Fibroblast of lung (primary cell): Measurements from ENCODE around the gene RBM12. TPM values are rescaled to one million over a fixed set of nuclear protein-coding genes. Genes with fewer than 3 reads are reported as not detected.

Experiments used
- DNase-seq, 2 donors: peaks; one replicate each; pipeline versions ENCODE4 v3.0.0 to v3.0.0-alpha.2; 2010; ENCODE audit warnings: low read depth in 2 of 2
- H2AFZ ChIP-seq: 2 replicates; pipeline ENCODE4 v1.5.1; 2012; ENCODE audit warnings: low read length, control low read depth, inconsistent platforms
- H3K27ac ChIP-seq: 2 replicates; pipeline ENCODE4 v1.5.1; 2011; ENCODE audit warnings: low read length, control low read depth; ENCODE audit not compliant: insufficient read depth
- H3K27me3 ChIP-seq: 2 replicates; pipeline ENCODE4 v1.5.1; 2011; ENCODE audit warnings: mild to moderate bottlenecking, low read length; ENCODE audit not compliant: control insufficient read depth, insufficient read depth
- H3K36me3 ChIP-seq: 2 replicates; pipeline ENCODE4 v1.5.1; 2011; ENCODE audit warnings: low read length; ENCODE audit not compliant: control insufficient read depth, insufficient read depth
- H3K4me1 ChIP-seq: 2 replicates; pipeline ENCODE4 v1.5.1; 2011; ENCODE audit warnings: low read length; ENCODE audit not compliant: control insufficient read depth, insufficient read depth; ENCODE audit errors: extremely low read depth
- H3K4me2 ChIP-seq: 2 replicates; pipeline ENCODE4 v1.5.1; 2011; ENCODE audit warnings: low read length, control low read depth; ENCODE audit not compliant: insufficient read depth; ENCODE audit errors: extremely low read depth
- H3K4me3 ChIP-seq, 4 experiments: fragments of 200-600 bp in 1 of 4; sonication (generic) in 1 of 4; replicated peaks in 1 of 4; 2 replicates each; pipeline ENCODE4 v1.5.1; 2011 to 2016; ENCODE audit warnings: low read length in 4 of 4, low read depth in 3 of 4, mild to moderate bottlenecking in 3 of 4, control low read depth in 2 of 4, inconsistent platforms in 1 of 4, mixed read lengths in 1 of 4; ENCODE audit not compliant: insufficient read depth in 1 of 4; ENCODE audit errors: control extremely low read depth in 1 of 4
- H3K79me2 ChIP-seq: 2 replicates; pipeline ENCODE4 v1.5.1; 2012; ENCODE audit warnings: mild to moderate bottlenecking, low read length, inconsistent platforms; ENCODE audit not compliant: control insufficient read depth, insufficient read depth
- H3K9ac ChIP-seq: 2 replicates; pipeline ENCODE4 v1.5.1; 2011; ENCODE audit warnings: mild to moderate bottlenecking, low read length, control low read depth; ENCODE audit not compliant: insufficient read depth
- H3K9me3 ChIP-seq: 2 replicates; pipeline ENCODE4 v1.5.1; 2012; ENCODE audit warnings: low read depth, low read length; ENCODE audit not compliant: control insufficient read depth, insufficient read depth
- H4K20me1 ChIP-seq: 2 replicates; pipeline ENCODE4 v1.5.1; 2011; ENCODE audit warnings: low read length; ENCODE audit not compliant: control insufficient read depth, insufficient read depth; ENCODE audit errors: extremely low read depth
- EZH2 ChIP-seq: IDR thresholded peaks from 2 replicates; pipeline ENCODE4 v1.5.1; 2012; ENCODE audit warnings: low read length, control low read depth, mild to moderate bottlenecking; ENCODE audit errors: missing control alignments
- polyA plus RNA-seq, 2 donors: library from polyadenylated mRNA; depleted of rRNA in 1 of 2; stranded (reverse) in 1 of 2; unstranded in 1 of 2; fragments of >200 nt; gene quantifications; 2 replicates each; pipeline ENCODE4 v1.2.1, GENCODE V29; 2011 to 2012; ENCODE audit warnings: missing spikeins in 1 of 2
- total RNA-seq: library from RNA; depleted of rRNA; stranded (reverse); fragments of >200 nt; gene quantifications from 2 replicates; pipeline ENCODE4 v1.2.1, GENCODE V29; 2014
- TF ChIP-seq, protein P1 (sequence below), 2 donors: IDR thresholded peaks in 1 of 2; conservative IDR thresholded peaks in 1 of 2; 1 replicate in 1 of 2; 2 replicates in 1 of 2; pipeline ENCODE4 v1.5.1; 2011 to 2012; ENCODE audit warnings: low read length in 2 of 2, control low read depth in 1 of 2, inconsistent platforms in 1 of 2, low read depth in 1 of 2, mild to moderate bottlenecking in 1 of 2

RBM12 gene
- total and polyA plus RNA-seq, 2 donors (not counting 1 experiment from before 2014, with no cell fraction given) = 29.9 to 109 TPM

DNA sequence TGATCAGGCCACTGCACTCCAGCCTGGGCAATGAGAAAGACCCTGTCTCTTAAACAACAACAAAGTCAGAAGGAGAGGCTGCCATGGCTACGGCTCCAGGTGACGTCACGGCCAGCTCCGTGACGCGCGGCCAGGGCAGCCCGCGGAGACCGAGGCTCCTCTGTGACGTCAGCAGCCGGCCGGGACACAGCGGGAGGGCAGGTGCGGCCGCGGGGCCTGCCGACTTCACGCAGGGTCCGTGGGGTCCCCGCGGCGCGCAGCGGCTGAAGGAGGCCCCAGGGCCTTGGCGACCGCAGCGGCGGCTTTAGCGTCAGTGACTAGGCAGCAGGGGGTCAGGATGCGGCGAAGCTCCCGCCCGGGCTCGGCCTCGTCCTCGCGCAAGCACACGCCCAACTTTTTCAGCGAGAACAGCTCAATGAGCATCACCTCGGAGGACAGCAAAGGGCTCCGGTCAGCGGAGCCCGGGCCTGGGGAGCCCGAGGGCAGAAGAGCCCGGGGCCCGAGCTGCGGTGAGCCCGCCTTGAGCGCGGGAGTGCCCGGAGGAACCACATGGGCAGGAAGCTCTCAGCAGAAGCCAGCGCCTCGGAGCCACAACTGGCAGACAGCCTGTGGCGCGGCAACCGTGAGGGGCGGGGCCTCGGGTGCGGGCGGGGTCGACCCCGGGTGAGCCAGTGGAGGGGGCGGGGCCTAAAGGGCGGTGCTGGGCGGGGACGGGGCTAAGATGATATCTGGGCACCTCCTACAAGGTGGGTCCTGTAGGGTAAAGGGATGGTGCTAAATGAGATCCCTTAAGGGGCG is 48.8 kb downstream of the RBM12 start, which contains the start of gene SPAG4:
SPAG4 (plus strand) TSS at position 163 of the 798 bp plus-strand sequence; CDS start at position 338, 175 bp downstream.
- H4K20me1 ChIP-seq = no peaks in the 10 kb centered on the region
- H2AFZ ChIP-seq = peak within 1 kb of the TSS; percentile 27
- H3K27ac ChIP-seq = peak within 1 kb of the TSS; percentile 91
- H3K9ac ChIP-seq = peak within 1 kb of the TSS; percentile 82
- DNase-seq = peak; percentile 73 to 82
- H3K4me2 ChIP-seq = peak within 1 kb of the TSS; percentile 77
- H3K4me3 ChIP-seq = peak within 1 kb of the TSS; percentile 46 to 71 (median 59)
- H3K27me3 ChIP-seq = no peaks in the 10 kb centered on the region
- peaks cover 16% of the 10 kb centered on the region for H3K4me1 ChIP-seq
- no peaks in the 10 kb centered on the region for H3K79me2 ChIP-seq
- H3K9me3 ChIP-seq = no peaks in the 10 kb centered on the region
- peaks cover 2% of the 10 kb centered on the region for H3K36me3 ChIP-seq
- TF ChIP-seq, protein P1, sequence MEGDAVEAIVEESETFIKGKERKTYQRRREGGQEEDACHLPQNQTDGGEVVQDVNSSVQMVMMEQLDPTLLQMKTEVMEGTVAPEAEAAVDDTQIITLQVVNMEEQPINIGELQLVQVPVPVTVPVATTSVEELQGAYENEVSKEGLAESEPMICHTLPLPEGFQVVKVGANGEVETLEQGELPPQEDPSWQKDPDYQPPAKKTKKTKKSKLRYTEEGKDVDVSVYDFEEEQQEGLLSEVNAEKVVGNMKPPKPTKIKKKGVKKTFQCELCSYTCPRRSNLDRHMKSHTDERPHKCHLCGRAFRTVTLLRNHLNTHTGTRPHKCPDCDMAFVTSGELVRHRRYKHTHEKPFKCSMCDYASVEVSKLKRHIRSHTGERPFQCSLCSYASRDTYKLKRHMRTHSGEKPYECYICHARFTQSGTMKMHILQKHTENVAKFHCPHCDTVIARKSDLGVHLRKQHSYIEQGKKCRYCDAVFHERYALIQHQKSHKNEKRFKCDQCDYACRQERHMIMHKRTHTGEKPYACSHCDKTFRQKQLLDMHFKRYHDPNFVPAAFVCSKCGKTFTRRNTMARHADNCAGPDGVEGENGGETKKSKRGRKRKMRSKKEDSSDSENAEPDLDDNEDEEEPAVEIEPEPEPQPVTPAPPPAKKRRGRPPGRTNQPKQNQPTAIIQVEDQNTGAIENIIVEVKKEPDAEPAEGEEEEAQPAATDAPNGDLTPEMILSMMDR (conservative IDR thresholded peaks at IDR 0.05 in 1 of 2, IDR thresholded peaks at IDR 0.05 in 1 of 2; ENCODE audit: low read depth in 1 of 2, low read length in 2 of 2) = no peak
- TF ChIP-seq EZH2 = no peak

GRCh38 chr20:35611482-35611881 is 53.2 kb downstream of the RBM12 start:
- H3K36me3 ChIP-seq = no peaks in the 10 kb centered on the region
- H3K79me2 ChIP-seq = no peaks in the 10 kb centered on the region
- no peaks in the 10 kb centered on the region for H3K4me1 ChIP-seq
- no peak overlapping the region for H3K9ac ChIP-seq
- no peaks in the 10 kb centered on the region for H3K9me3 ChIP-seq
- TF ChIP-seq EZH2 = no peak
- TF ChIP-seq, protein P1 (conservative IDR thresholded peaks at IDR 0.05 in 1 of 2, IDR thresholded peaks at IDR 0.05 in 1 of 2; ENCODE audit: low read depth in 1 of 2, low read length in 2 of 2) = no peak
- no peaks in the 10 kb centered on the region for H4K20me1 ChIP-seq
- H3K4me2 ChIP-seq = no peak overlapping the region
- no peak overlapping the region for H3K4me3 ChIP-seq
- no peak overlapping the region for H3K27ac ChIP-seq
- H2AFZ ChIP-seq = no peak overlapping the region
- no peaks in the 10 kb centered on the region for H3K27me3 ChIP-seq
- DNase-seq = no peak

- Histone ChIP-seq H3K79me2 (no peaks in the 10 kb centered on the region), H3K4me1 (no peaks in the 10 kb centered on the region), H3K9ac (no peak overlapping the region), H3K27me3 (no peaks in the 10 kb centered on the region), H4K20me1 (no peaks in the 10 kb centered on the region), H3K9me3 (no peaks in the 10 kb centered on the region), H3K27ac (no peak overlapping the region), H3K4me3 (no peak overlapping the region), H2AFZ (no peak overlapping the region), H3K4me2 (no peak overlapping the region), H3K36me3 (no peaks in the 10 kb centered on the region)
- no peak for TF ChIP-seq EZH2
- TF ChIP-seq, protein P1 (conservative IDR thresholded peaks at IDR 0.05 in 1 of 2, IDR thresholded peaks at IDR 0.05 in 1 of 2; ENCODE audit: low read depth in 1 of 2, low read length in 2 of 2) = no peak
- DNase-seq = no peak
Observed at GRCh38 chr20:35610833-35611427, 53.8 kb downstream of the RBM12 start.
